HEK293T (cell line): ENCODE data around the gene CDADC1.

Experiments used
- CTBP1 ChIP-seq: fragments of 450-650 bp; IDR thresholded peaks from 2 replicates; pipeline ENCODE4 v1.6.1; 2016; ENCODE audit warnings: borderline replicate concordance
- FOXK2 ChIP-seq: fragments of 450-650 bp; IDR thresholded peaks from 2 replicates; pipeline ENCODE4 v1.6.1; 2016; ENCODE audit warnings: mild to moderate bottlenecking

GRCh38 chr13:49310251-49310650 is 62.5 kb downstream of the CDADC1 start:
- TF ChIP-seq CTBP1, result no peak
- TF ChIP-seq FOXK2, result no peak
